GM18907 (cell line): ENCODE data around the gene ELMO1.
"Not testable (repeated sequence)": the region's sequence is repeated elsewhere in the genome, so short reads cannot be mapped to it uniquely, and the experiment has no call there.

Source experiments
- ATAC-seq: cut with Tn5 transposase; IDR thresholded peaks from one replicate; pipeline ENCODE4 v1.9.1; 2021; ENCODE audit warnings: mild to moderate bottlenecking, moderate library complexity; ENCODE audit not compliant: unreplicated experiment

The ELMO1 gene

DNA sequence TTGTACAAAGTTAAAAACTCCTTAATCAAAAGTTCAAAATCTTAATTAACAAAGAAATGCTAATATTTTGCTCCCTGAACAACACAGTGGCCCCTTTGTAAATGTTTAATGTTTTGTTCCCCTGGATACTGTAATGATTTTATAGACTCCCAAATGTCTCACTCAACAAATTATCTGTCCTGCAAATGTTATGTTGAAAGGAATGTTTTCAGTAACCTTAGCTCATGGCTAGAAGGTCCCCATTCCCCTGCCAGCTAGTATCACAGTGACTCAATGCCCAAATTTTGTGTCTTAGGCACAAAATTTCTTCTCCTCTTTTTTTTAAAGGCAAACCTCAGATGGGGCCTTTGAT lies 298.9 kb downstream of the ELMO1 start:
- no peak for ATAC-seq

DNA sequence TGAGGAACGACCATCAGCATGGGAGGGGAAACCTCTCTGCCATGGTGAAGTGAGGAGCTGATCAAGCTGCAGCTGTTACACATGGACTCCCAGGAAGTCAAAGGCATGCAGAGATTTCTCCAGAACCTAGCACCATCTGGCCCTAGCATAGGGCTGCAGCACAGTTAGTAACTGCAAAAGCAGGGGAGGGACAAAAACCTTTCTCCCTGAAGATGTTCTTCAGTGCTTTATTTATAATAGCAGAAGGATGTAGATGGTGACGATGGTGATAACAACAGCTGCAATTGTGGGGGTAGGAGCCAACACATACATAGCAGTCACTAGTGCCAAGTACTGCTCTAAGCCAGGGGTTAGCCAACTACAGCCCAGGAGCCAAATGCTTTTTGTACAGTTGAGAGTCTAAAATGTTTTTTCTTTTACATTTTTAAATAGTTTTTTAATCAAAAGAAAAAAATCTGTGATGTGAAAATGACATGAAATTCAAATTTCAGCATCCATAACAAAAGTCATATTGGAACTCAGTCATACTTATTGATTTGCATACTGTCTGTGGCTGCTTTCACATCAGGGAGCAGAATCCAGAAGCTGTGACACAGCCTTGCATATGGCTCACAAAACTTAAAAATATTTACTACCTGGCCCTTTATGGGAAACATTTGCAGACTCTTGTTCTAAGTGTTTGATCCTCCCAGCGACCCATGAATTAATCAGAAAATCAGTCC lies 299.5 kb downstream of the ELMO1 start:
- no peak for ATAC-seq

GRCh38 chr7:37145682-37146081 lies 303.0 kb downstream of the ELMO1 start:
- no peak for ATAC-seq

DNA sequence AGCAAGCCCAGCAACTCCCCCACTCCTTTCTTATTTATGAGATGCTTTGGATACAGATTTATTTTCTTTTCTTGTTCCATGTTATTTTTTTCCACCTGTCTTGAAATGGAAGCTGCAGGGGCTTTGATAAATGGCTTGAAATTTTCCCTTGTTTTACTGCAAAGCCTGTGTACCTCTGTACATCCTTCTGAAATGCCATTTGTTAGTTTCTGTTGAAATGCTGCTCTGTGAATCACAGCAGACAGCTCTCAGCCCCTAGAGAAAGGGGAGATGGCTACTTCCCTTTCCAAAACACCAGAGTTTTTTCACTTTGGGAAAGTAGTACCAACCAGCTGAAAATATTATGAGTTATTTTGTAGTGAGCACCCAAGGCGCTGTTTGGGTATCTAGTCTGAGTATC lies 304.2 kb downstream of the ELMO1 start:
- ATAC-seq, result no peak

DNA sequence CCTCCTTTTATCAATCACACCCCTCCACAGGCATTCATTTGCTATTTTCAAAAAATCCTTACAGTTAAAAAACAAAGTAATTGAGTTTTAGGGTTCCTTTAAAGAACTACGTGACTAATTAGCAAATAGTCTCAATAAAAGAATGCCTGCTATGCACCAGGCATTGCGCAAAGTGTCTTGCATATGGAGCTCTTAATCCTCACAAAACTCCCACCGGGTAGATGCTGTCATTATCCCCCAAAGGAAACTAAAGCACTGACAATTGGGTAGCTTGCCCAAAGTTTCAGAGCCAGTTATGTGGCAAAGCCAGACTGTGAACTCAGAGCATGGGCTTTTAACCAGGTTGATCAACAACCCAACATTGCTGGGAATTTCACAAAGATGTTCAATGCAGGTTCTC lies 305.7 kb downstream of the ELMO1 start:
- ATAC-seq, result no peak

GRCh38 chr7:37141742-37142141 lies 306.9 kb downstream of the ELMO1 start:
- no peak for ATAC-seq

DNA sequence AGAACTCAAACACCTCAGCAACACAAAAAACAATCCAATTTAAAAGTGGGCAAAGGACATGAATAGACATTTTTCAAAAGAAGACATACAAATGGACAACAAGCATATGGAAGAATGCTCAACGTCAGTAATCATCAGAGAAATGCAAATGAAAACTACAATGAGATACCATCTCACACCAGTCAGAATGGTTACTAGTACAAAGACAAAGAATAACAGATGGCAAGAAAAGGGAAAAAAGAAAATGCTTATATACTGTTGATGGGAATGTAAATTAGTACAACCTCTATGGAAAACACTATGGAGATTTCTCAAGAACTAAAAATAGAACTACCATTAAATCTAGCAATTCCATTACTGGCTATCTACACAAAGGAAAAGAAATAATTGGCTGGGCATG lies 314.8 kb downstream of the ELMO1 start:
- not testable (repeated sequence) for ATAC-seq

GRCh38 chr7:37131855-37132254 lies 316.8 kb downstream of the ELMO1 start:
- no peak for ATAC-seq

GRCh38 chr7:37129035-37129425 lies 319.6 kb downstream of the ELMO1 start:
- ATAC-seq, result no peak

GRCh38 chr7:37128327-37129034 lies 320.2 kb downstream of the ELMO1 start:
- ATAC-seq, result no peak

- no peak for ATAC-seq
Measured at GRCh38 chr7:37119296-37119860, 329.3 kb downstream of the ELMO1 start.

DNA sequence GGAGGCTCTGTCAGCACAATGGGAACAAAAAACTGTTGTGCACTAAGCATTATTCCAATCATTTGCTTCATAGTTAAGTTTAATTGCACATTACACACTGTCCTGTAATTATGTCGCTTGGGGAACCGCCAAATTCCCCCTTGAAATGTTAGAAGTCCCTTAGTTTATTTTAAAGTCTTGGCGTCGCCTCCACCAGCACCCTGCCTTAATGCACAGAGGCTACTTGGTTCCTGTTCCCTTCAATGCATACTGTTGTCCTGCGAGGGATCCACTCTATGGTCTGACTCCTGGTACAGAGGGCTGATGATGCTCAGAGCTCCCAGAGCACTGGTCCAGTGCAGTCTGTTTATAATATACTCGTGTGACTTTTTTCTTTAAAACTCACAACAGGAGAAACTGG lies 330.7 kb downstream of the ELMO1 start:
- no peak for ATAC-seq

GRCh38 chr7:37117292-37117691 lies 331.4 kb downstream of the ELMO1 start:
- ATAC-seq, result no peak

DNA sequence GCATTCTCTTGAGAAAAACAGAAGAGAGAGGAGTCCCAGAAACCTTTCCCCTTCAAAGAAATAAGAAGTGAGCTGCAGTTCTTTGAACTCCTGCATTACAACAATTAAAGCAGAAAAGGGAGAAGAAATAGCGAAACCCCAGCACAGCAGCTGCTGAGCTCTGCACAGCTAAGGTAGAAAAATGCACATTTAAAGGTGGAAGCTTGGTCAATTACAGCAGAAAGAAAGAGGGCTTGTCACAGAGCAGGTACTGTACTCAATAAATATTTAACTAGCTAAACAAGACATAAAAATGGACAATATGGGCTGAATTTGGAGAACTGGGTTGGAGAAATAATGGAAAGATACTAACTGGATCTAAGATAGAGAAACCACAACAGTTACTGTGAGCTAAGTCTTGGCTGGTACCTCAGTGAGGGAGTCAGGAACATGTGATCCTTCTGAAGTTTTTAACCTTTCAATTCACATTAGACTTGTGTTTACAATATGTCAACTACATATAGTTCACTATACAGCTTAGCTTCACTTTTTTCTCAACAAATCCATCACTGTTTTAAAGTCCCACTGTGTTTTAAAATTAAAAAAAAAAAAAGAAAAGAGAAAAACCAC lies 332.5 kb downstream of the ELMO1 start:
- ATAC-seq, result no peak

DNA sequence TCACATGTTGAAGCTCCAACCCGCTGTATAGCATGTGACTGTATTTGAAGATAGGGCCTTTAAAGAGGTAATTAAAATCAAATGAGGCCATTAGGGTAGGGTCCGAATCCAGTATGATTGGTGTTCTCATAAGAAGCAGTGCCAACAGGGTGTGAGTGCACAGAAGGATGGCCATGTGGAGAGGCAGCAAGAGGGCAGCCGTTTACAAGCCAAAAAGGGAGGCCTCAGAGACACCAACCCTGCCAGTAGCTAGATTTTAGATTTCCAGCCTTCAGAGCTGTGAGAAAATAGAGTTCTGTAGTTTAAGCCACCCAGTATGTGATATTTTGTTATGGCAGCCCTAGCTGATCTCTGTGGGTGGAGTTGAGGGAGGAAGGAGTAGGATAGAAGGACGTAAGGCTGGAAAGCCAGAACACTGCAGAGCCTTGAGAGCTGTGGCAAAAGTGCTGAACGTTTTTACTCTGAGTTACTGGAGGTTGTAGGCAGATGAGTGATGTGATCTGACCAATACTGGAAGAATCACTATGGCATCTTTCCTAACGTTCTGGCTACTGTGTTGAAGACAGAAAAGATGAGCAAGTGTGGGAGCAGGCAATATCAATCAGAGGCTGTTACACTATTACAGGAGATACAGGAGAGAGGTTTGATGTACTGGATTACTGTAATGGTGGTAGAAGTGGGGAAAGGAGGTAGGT lies 334.9 kb downstream of the ELMO1 start:
- no peak for ATAC-seq

- ATAC-seq, result no peak
Measured at GRCh38 chr7:37112876-37113275, 335.8 kb downstream of the ELMO1 start.

- ATAC-seq, result no peak
Measured at GRCh38 chr7:37112218-37112617, 336.4 kb downstream of the ELMO1 start.

DNA sequence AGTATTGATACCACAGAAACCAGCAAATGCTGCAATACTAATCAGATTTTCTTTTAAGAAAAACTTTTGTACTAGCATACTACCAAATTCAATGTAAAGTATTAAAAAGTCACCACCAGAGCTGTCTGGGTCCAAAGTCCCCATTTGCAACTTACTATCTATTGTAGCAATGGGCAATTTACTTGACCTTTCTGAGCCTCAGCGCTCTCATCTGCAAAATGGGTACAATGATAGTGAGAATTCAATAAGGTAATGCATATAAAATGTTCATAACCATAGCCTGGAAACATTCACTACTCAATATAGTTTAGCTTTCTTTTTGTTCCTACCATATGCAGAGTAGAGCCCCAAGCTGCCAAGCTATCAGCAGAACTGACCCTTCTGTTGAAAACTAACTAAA lies 337.2 kb downstream of the ELMO1 start:
- ATAC-seq, result no peak

GRCh38 chr7:37110660-37111424 lies 337.8 kb downstream of the ELMO1 start:
- ATAC-seq, result no peak

DNA sequence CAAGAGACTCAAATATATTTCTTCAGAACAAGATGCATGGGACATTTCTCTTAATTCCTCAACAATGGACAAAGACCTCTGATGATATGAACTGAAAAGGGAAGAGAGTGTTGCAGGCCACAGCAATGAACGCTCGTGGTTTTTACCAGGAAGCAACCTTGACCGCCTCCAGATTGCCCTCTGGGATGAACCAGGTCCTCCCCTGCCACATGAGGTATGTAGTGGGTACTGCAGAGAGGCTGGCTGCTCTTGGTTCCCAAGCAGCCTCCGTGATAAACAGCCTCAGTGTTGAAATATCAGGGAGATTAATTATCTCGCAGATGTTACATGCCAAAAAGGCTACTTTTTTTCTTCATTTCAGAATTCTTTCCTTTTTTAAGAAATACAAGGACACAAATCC lies 338.8 kb downstream of the ELMO1 start:
- no peak for ATAC-seq
